GM19043 (cell line): Measurements from ENCODE around the gene ANKS6.
"Not testable (repeated sequence)": the region's sequence is repeated elsewhere in the genome, so short reads cannot be mapped to it uniquely, and the experiment has no call there.

Experiments used
- ATAC-seq: cut with Tn5 transposase; IDR thresholded peaks from one replicate; pipeline ENCODE4 v1.9.1; 2021; ENCODE audit warnings: low read depth; ENCODE audit not compliant: unreplicated experiment

Gene ANKS6

DNA sequence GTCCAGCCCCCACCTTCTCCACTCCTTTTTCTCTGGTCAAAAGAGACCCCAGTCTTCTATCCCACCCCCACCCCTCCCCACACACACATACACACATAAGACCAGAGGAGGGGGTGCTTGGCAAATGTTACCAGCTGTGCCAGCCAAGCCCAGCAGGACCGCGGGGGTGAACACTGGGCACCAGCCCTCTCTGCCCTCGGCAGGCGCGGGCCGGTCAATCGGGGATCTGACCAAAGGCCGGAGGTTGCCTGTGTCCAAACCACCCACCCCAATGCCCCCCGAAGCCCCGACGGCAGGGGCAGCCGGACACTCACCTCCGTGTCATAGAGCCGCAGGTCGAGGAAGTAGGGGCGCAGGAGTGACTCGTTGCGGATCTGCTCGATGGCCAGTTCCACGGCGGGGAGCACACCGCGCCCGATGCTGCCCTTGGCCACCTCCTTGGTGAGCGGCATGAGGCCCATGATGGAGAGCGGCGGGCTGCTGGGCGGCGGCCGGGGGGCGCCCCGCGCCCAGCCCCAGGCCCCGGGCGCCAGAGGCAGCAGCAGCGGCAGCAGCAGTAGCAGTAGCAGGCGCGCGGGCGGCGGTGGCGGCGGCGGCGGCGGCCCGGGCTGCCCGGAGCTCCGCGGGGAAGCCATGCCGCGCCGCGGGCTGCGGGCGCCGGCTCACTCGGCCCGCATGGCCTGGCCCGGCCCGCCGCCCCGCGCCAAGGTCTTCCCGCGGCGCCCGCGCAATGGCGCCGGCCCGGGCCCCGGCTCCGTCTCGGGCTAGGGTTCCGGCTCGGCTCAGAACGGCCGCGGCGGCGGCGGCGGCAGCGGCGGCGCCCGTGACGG lies 88.0 kb downstream of the ANKS6 start:
- no peak for ATAC-seq

DNA sequence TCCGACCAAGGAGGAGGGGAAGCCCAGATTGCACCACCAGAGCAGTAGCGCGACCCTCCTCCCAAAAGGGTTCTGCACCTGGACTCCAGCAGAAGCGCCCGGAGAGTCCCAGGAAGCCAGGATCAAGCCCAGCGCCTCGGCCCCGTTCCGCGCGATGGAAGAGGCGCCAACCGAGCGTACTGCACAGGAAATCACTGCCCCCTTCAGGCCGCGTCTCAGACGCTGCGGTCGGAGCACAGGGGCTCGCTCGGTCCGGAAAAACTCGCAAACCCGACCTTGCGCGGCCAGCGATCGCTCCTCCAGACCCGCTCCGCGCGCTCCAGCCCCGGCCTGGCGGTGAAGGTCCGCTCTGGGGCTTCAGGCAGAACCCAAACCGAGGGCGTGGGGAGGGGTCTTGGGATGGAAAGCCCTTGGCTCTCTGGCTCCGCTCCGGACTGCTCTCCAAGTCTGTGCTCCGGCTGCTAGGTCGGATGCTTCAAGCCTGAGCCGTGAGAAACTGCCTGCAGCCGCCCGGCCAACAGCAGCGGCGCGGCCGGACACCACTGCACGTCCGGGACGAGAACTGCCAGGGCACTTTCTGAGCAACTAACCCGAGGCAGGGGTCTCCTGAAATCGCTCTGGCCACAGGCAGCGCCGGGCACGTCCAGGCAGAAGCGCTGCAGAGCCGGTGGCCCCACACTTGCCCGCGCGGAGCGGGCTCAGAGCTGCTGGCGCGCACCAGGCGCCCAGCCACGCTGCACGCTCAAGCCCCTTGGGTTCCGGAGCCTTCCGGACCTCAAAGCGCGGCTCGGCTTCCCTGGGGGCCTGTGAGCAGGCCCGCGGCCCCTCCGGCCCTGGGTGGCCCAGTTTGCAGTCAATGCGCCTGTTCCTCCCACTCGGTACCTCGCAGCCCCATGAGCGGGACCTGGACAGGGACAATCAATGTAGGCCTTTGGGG lies 88.9 kb downstream of the ANKS6 start:
- ATAC-seq, result no peak

DNA sequence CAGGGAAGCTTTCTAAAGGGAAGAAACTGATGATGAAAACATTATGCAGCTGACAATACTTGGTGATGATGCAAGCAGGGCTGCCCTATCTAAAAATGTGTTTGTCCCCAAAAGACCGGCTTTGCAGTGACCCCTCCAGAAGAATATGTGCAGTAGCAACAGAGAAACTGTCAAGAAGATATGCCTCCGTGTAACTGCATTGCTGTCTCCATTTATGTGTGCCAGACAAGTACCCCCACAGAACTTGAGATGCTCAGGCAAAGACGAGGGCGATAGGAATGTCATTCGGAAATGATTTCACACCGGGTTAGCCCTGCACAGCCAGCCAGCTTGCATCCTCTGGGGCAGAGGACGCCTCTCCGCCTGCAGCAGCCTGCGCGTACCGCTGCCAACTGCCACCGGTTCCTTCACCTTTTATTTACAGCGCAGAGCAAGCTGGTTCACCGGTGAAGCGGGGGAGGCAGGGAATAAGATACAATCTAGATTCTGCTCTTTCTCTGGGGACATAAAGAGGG lies 89.6 kb downstream of the ANKS6 start:
- no peak for ATAC-seq

DNA sequence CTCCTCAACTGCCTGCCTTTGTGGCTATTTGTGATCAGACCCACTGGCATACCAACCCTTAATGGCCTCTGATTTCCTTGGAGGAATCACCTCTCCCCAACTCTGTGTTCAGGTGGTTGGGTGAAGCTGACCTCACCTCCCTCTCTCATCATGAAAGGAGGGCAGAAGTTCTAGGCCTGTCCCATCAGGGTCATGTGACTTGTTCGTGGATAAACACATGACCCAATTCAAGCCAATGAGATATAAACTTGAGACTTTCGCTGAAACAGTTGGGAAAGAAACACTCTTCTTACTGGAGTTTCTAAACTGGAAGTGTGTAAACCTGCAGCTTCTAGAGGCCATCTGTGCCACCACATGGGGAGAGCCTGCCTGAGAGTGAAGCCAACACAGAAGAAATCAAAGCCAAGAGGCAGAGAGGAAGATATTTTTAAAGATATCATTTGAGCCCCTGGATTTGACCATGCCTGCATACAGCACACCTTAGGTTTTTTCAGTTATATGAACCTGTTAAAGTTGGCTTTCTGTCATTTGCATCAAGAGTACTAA lies 93.4 kb downstream of the ANKS6 start:
- no peak for ATAC-seq

DNA sequence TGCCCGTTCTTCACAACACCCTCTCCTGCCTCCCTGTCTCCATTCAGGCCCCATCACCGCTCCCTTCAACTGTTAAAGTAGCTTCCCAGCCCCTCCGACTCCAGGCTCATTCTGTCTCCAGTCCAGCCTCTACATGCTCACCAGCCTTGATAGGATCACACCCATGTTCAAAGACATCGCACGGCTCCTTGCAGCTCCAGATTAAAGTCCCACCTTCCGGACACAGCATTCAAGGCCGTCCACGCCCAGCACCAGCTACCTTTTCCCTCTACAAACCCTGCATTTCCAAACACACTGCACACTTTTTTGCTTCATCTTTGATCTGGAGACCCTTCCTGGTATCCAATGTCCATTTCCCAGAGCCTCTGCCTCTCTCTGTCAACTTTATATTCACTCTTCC lies 94.0 kb downstream of the ANKS6 start:
- no peak for ATAC-seq

DNA sequence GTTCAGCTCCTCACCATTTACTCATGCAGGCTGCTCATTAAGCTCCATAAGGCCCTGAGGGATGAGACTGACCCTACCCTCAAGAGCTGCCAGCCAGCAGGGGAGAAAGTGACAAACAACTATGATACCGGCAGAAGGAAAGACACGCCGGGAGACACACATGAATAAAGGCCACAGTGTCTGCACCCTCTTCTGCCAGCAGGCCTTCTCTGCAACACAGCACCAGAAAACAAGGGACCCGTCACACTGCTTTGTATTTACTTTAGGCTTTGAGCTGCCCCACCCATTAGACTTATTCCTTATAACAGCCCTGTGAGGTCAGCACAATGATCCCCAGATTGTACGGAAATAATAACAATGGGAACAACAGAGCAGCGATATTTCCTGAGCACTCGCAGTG lies 94.8 kb downstream of the ANKS6 start:
- ATAC-seq, result no peak

DNA sequence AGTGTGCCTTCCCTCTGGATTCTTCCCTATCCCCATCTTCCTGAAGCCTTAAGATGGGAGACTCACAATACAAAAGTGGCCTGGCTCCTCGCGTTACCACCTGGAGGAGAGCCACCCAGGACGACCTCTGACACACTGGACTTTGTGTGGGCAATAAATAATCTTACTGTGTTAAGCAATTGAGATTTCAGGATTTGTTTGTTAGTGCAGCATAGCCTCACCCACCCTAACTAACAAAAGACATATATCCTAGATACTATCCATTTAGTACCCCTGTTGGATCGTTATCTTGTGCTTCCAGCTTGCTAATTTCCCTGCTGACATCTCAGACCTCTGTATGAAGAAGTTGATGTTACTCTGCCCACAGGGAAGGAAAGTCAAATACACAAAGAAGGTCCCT lies 95.6 kb downstream of the ANKS6 start:
- ATAC-seq, result no peak

DNA sequence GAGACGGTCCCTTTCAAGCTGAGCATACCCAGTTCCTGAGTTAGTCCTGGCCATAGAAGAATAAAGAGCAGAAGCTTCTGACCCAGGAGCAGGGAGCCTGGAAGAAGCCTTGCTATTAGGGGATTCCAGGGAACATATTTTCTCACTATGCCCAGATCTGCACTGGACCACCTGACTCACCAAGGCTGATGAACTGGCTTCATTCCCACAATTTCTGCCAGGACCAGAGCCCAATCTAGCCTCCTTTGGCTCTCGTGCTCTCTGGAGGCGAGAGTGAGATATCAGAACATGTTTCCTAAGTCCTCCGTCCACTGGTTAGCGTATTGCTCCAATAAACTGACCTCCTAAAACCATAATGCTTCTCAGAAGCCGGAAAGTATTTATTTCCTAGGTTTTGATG lies 97.5 kb downstream of the ANKS6 start:
- no peak for ATAC-seq

DNA sequence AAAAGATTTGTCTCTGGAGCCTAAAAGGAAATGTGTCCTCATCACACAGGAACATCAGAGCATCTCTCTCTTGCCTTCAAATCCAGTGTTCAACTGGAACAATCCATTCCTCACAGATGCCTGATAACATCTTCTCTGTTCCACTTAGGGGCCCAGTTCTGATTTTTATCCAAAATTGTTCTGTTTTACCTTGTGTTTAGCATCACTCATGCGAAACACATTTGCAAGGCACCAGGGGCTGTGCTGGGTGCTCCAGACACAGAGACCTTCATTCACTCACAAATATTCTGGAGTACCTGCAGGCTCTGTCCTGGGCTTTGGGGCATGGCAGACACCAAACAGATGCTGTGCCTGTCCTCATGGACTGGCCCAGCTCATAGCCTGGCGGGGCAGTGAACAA lies 101.4 kb downstream of the ANKS6 start:
- ATAC-seq, result no peak

DNA sequence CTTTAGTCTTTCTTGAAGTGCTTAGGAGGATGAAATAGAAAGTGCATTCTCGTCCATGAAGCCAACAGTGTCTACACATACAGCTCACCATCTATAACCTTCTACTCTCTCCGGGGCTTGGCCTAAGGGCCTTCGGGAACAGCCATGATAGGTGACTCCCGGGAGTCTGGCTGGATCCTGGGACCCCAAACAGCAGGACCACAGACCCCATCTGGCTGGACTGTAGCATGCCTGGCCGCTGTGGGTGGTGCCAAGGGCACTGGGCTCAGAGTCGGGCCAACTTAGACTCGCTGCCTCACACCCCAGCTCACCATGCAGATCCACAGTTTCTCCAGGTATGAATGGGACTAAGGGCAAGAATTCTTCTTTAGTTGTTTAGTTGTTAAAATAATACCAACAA lies 104.0 kb downstream of the ANKS6 start:
- ATAC-seq, result no peak

DNA sequence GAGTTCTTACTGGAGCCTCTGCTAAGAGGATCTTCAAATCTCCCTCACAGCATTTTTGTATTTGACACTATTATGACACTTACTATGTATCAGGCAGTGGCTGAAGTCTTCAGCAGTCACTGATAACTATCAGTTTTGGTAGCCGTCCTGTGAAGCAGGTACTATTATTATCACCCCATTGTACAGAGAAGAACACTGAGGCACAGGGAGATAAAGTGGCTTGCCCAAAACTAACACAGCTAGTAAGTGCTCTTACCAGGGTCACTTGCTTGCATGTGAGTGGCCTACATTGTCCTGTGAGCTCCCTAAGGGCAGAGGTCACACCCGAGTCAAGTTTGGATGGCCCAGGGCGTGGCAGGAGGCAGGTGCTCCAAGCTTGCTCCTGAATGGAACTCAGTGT lies 104.5 kb downstream of the ANKS6 start:
- no peak for ATAC-seq

DNA sequence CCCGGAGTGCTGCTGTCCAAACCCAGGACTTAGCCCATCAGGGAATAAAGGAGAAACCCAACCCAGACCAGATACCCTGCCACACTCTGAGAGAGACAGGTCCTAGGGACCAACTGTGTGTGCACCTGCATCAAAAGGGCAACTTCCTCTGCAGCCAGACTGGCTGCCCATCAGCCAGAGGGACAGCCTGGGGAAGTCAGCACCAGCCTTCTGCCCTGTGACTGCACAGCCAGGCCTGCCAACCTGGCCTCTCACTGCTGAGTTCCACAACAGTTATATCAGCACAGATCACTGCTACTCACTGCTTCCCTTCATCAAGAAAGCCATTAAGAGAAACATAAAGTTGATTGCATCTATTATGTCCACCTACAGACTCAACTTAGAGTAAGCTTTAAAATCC lies 105.7 kb downstream of the ANKS6 start:
- no peak for ATAC-seq

DNA sequence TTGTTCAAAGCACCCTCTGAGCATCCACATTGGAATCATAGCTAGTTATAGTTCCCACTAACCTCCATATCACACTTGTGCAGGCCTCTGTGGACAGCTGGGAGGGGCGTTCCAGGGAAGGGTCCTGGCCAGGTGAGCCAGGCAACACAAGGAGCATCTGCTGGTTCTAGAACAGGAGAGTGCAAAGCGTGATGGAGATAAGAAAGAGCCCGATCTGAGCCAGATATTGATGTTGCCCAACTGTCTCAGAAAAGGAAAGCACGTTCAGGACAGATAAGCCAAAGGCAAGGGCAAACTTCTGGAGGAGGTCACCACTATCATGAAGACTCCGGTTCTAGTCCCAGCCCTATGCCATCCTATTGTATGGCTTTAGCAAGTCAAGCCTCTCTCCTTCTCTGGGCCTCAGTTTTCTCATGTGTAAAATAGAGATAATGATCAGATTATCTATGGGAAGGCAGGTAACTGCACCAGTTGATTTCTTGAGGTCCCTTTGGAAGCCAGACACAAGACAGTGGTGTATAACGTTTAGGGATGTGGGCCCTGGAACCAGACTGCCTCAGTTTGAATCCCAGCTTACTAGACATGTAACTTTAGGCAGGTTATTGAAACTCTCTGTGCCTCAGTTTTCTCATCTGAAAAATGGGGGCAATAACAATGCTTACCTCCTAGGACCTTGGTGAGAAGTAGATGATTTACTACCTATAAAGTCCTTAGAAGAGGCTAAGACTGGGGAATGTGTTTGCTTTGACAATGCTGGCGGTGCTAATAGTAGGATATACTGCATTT lies 107.5 kb downstream of the ANKS6 start:
- no peak for ATAC-seq

DNA sequence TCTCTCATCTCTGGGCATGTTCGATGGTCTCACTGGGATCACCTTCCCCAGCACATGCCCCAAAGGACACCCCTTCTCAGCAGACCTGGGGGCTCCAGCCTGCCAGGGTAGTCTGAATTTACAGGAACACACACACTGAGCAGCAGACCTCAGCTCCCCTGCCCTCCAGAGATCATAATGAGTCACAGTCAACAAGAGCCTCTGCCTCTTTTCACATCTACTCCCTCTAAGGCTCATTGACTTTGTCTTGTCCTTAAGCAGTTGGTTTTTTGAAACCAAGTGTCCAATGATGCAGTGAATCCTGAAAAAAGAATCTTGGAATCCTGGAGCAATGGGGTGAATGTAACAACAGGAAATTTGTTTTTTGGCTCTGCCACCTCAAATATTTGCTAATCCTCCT lies 108.4 kb downstream of the ANKS6 start:
- no peak for ATAC-seq

DNA sequence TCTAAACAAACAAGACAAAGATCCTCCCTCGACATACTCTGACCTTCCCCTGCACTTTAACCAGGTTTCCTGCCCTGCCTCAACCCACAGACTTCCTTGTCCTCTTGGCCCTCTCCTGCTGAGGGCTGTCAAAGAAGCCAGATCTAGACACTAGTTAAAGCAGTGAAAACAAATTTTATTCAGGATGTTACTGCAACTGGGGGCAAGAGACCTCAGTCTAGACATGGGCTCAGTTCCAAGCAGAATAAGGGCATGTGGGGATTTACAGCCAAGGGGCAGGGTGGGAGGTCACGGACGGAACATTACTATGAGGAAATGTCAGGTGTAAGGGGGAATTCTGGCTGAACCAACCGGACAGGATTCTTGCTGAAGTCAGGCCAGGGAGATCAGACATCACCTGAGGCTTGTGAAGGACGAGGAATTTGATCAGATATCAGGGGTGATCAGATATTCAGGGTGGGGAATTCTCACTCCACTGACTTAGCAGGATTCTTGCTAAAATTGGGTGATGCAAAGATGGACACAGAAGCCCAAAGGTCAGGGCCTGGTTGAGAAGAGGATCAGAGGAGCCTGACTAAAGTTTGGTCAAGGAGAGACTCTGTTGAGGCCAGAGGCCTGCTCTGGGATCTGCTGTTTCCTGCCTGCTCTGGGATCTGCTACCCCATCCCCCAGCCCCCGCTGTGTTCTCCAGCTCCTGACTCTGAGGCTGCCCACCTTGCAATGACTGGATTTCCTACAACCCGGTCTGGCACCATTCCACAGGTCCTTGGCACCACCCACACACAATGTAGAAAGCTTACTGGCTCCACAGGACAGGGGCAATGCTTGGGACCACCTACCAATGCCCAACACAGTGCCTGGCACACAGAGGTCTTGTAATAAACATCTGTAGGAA lies 109.1 kb downstream of the ANKS6 start:
- ATAC-seq, result no peak

DNA sequence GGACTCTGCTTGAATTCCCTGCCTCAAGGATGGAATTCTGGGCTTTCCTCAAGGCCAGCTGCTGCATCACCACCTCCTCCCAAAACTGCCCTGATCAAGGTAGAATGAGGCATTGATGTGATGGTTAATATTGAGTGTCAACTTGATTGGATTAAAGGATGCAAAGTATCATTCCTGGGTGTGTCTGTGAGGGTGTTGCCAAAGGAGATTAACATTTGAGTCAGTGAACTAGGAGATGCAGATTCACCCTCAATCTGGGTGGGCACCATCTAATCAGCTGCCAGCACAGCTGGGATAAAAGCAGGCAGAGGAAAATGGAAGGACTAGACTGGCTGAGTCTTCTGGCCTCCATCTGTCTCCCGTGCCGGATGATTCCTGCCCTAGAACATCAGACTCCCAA lies 111.5 kb downstream of the ANKS6 start:
- ATAC-seq, result not testable (repeated sequence)
